ENCODE measurements around the gene PGAP2. TPM values are rescaled to one million over a fixed set of nuclear protein-coding genes. Genes with fewer than 3 reads are reported as not detected.
"Not testable (repeated sequence)": the region's sequence is repeated elsewhere in the genome, so short reads cannot be mapped to it uniquely, and the experiment has no call there.

Gene PGAP2
- total RNA-seq, 1 experiment from 2014 or later: 27.0 TPM

GRCh38 chr11:3810446-3810845 is 2.1 kb downstream of the PGAP2 start:
- Histone ChIP-seq H3K9ac (ENCODE audit: low read length) (peak overlapping the region; percentile 13; the same call in 1 of the 2 replicates), H3K36me3 (ENCODE audit: insufficient read depth, low read length) (no peaks in the 10 kb centered on the region), H2AFZ (ENCODE audit: low read length) (no peak overlapping the region), H3K4me3 (ENCODE audit: low read length) (no peak overlapping the region), H3K9me3 (ENCODE audit: low read length) (no peaks in the 10 kb centered on the region), H3K4me2 (ENCODE audit: low read depth, low read length, poor library complexity, severe bottlenecking) (no peak overlapping the region), H3K27me3 (ENCODE audit: low read length) (no peaks in the 10 kb centered on the region), H3K4me1 (ENCODE audit: low read length) (peaks cover 20% of the 10 kb centered on the region), H3K27ac (ENCODE audit: low read length) (no peak overlapping the region), H4K20me1 (ENCODE audit: insufficient read depth, low read depth, low read length) (no peaks in the 10 kb centered on the region), H3K79me2 (ENCODE audit: low read length) (peaks cover 5% of the 10 kb centered on the region), H3K9me2 (replicated peaks; ENCODE audit: insufficient read depth, low read length) (no peaks in the 10 kb centered on the region)
- DNase-seq: no peak

- no peak overlapping the region for H3K27ac ChIP-seq (ENCODE audit: low read length)
- H3K4me2 ChIP-seq (ENCODE audit: low read depth, low read length, poor library complexity, severe bottlenecking): no peak overlapping the region
- no peak overlapping the region for H2AFZ ChIP-seq (ENCODE audit: low read length)
- no peaks in the 10 kb centered on the region for H3K27me3 ChIP-seq (ENCODE audit: low read length)
- H3K36me3 ChIP-seq (ENCODE audit: insufficient read depth, low read length): no peaks in the 10 kb centered on the region
- H3K9me3 ChIP-seq (ENCODE audit: low read length): no peaks in the 10 kb centered on the region
- H3K4me3 ChIP-seq (ENCODE audit: low read length): no peak overlapping the region
- H3K79me2 ChIP-seq (ENCODE audit: low read length): peaks cover 5% of the 10 kb centered on the region
- H4K20me1 ChIP-seq (ENCODE audit: insufficient read depth, low read depth, low read length): no peaks in the 10 kb centered on the region
- 0 out of 2 replicates have a peak overlapping the region, but pooled peaks have one; percentile 13 for H3K9ac ChIP-seq (ENCODE audit: low read length)
- no peak for DNase-seq
- peaks cover 20% of the 10 kb centered on the region for H3K4me1 ChIP-seq (ENCODE audit: low read length)
- H3K9me2 ChIP-seq (replicated peaks; ENCODE audit: insufficient read depth, low read length): no peaks in the 10 kb centered on the region
These were observed 2.6 kb downstream of the PGAP2 start for GRCh38 chr11:3810951-3811350.

- H3K27ac ChIP-seq (ENCODE audit: low read length); H3K27me3 ChIP-seq (ENCODE audit: low read length); H3K9me2 ChIP-seq (replicated peaks; ENCODE audit: insufficient read depth, low read length); H3K4me1 ChIP-seq (ENCODE audit: low read length); H4K20me1 ChIP-seq (ENCODE audit: insufficient read depth, low read depth, low read length); H3K79me2 ChIP-seq (ENCODE audit: low read length); H3K4me3 ChIP-seq (ENCODE audit: low read length); DNase-seq; H3K9ac ChIP-seq (ENCODE audit: low read length); H3K36me3 ChIP-seq (ENCODE audit: insufficient read depth, low read length); H2AFZ ChIP-seq (ENCODE audit: low read length); H3K9me3 ChIP-seq (ENCODE audit: low read length); H3K4me2 ChIP-seq (ENCODE audit: low read depth, low read length, poor library complexity, severe bottlenecking): not testable (repeated sequence)
These were observed 6.5 kb downstream of the PGAP2 start for GRCh38 chr11:3814832-3815231.

- Histone ChIP-seq H3K9me2 (replicated peaks; ENCODE audit: insufficient read depth, low read length) (no peaks in the 10 kb centered on the region), H3K4me3 (ENCODE audit: low read length) (no peak overlapping the region)
- DNase-seq: no peak
These were observed 7.5 kb downstream of the PGAP2 start for GRCh38 chr11:3815845-3816244.

GRCh38 chr11:3816673-3817072 is 8.3 kb downstream of the PGAP2 start:
- Histone ChIP-seq H3K4me2 (ENCODE audit: low read depth, low read length, poor library complexity, severe bottlenecking) (no peak overlapping the region), H4K20me1 (ENCODE audit: insufficient read depth, low read depth, low read length) (no peaks in the 10 kb centered on the region), H3K9me2 (replicated peaks; ENCODE audit: insufficient read depth, low read length) (no peaks in the 10 kb centered on the region), H3K9me3 (ENCODE audit: low read length) (no peaks in the 10 kb centered on the region), H3K4me3 (ENCODE audit: low read length) (no peak overlapping the region), H3K27me3 (ENCODE audit: low read length) (no peaks in the 10 kb centered on the region), H3K4me1 (ENCODE audit: low read length) (no peaks in the 10 kb centered on the region), H3K79me2 (ENCODE audit: low read length) (no peaks in the 10 kb centered on the region; the same call in 1 of the 2 replicates), H3K36me3 (ENCODE audit: insufficient read depth, low read length) (no peaks in the 10 kb centered on the region), H2AFZ (ENCODE audit: low read length) (no peak overlapping the region), H3K9ac (ENCODE audit: low read length) (no peak overlapping the region), H3K27ac (ENCODE audit: low read length) (no peak overlapping the region)
- DNase-seq: no peak

More at GRCh38 chr11:3815845-3816244, 7.5 kb downstream of the PGAP2 start:
- Histone ChIP-seq H3K4me2 (ENCODE audit: low read depth, low read length, poor library complexity, severe bottlenecking) (no peak overlapping the region), H2AFZ (ENCODE audit: low read length) (no peak overlapping the region), H3K36me3 (ENCODE audit: insufficient read depth, low read length) (no peaks in the 10 kb centered on the region), H3K27ac (ENCODE audit: low read length) (no peak overlapping the region), H3K4me1 (ENCODE audit: low read length) (no peaks in the 10 kb centered on the region), H3K27me3 (ENCODE audit: low read length) (no peaks in the 10 kb centered on the region), H4K20me1 (ENCODE audit: insufficient read depth, low read depth, low read length) (no peaks in the 10 kb centered on the region), H3K9ac (ENCODE audit: low read length) (no peak overlapping the region), H3K79me2 (ENCODE audit: low read length) (no peaks in the 10 kb centered on the region; the same call in 1 of the 2 replicates), H3K9me3 (ENCODE audit: low read length) (no peaks in the 10 kb centered on the region)

- no peaks in the 10 kb centered on the region for H3K4me1 ChIP-seq (ENCODE audit: low read length)
- no peaks in the 10 kb centered on the region for H3K36me3 ChIP-seq (ENCODE audit: insufficient read depth, low read length)
- no peaks in the 10 kb centered on the region for H4K20me1 ChIP-seq (ENCODE audit: insufficient read depth, low read depth, low read length)
- no peak overlapping the region for H3K4me2 ChIP-seq (ENCODE audit: low read depth, low read length, poor library complexity, severe bottlenecking)
- H3K27me3 ChIP-seq (ENCODE audit: low read length): no peaks in the 10 kb centered on the region
- H3K4me3 ChIP-seq (ENCODE audit: low read length): no peak overlapping the region
- H3K27ac ChIP-seq (ENCODE audit: low read length): no peak overlapping the region
- H3K9me3 ChIP-seq (ENCODE audit: low read length): no peaks in the 10 kb centered on the region
- H3K9ac ChIP-seq (ENCODE audit: low read length): no peak overlapping the region
- no peak overlapping the region for H2AFZ ChIP-seq (ENCODE audit: low read length)
- no peaks in the 10 kb centered on the region for H3K9me2 ChIP-seq (replicated peaks; ENCODE audit: insufficient read depth, low read length)
- no peaks in the 10 kb centered on the region for H3K79me2 ChIP-seq (ENCODE audit: low read length)
- DNase-seq: no peak
These were observed 8.9 kb downstream of the PGAP2 start for GRCh38 chr11:3817181-3817800.

GRCh38 chr11:3820971-3821370 is 12.6 kb downstream of the PGAP2 start:
- H3K4me1 ChIP-seq (ENCODE audit: low read length): peaks cover 12% of the 10 kb centered on the region
- no peaks in the 10 kb centered on the region for H3K9me3 ChIP-seq (ENCODE audit: low read length)
- no peaks in the 10 kb centered on the region for H3K79me2 ChIP-seq (ENCODE audit: low read length)
- no peak overlapping the region for H3K27ac ChIP-seq (ENCODE audit: low read length)
- no peaks in the 10 kb centered on the region for H4K20me1 ChIP-seq (ENCODE audit: insufficient read depth, low read depth, low read length)
- DNase-seq: no peak
- no peaks in the 10 kb centered on the region; the same call in 1 of the 2 replicates for H3K36me3 ChIP-seq (ENCODE audit: insufficient read depth, low read length)
- no peak overlapping the region for H2AFZ ChIP-seq (ENCODE audit: low read length)
- no peaks in the 10 kb centered on the region for H3K9me2 ChIP-seq (replicated peaks; ENCODE audit: insufficient read depth, low read length)
- H3K27me3 ChIP-seq (ENCODE audit: low read length): no peaks in the 10 kb centered on the region
- H3K9ac ChIP-seq (ENCODE audit: low read length): no peak overlapping the region
- H3K4me2 ChIP-seq (ENCODE audit: low read depth, low read length, poor library complexity, severe bottlenecking): no peak overlapping the region
- H3K4me3 ChIP-seq (ENCODE audit: low read length): no peak overlapping the region

GRCh38 chr11:3822312-3822711 is 14.0 kb downstream of the PGAP2 start:
- Histone ChIP-seq H3K79me2 (ENCODE audit: low read length) (no peaks in the 10 kb centered on the region), H3K27me3 (ENCODE audit: low read length) (no peaks in the 10 kb centered on the region), H3K4me2 (ENCODE audit: low read depth, low read length, poor library complexity, severe bottlenecking) (no peak overlapping the region), H3K36me3 (ENCODE audit: insufficient read depth, low read length) (no peaks in the 10 kb centered on the region; the same call in 1 of the 2 replicates), H2AFZ (ENCODE audit: low read length) (no peak overlapping the region), H3K9me3 (ENCODE audit: low read length) (no peaks in the 10 kb centered on the region), H3K9me2 (replicated peaks; ENCODE audit: insufficient read depth, low read length) (no peaks in the 10 kb centered on the region), H3K9ac (ENCODE audit: low read length) (no peak overlapping the region), H3K4me3 (ENCODE audit: low read length) (no peak overlapping the region), H4K20me1 (ENCODE audit: insufficient read depth, low read depth, low read length) (no peaks in the 10 kb centered on the region), H3K27ac (ENCODE audit: low read length) (no peak overlapping the region), H3K4me1 (ENCODE audit: low read length) (peaks cover 26% of the 10 kb centered on the region)
- DNase-seq: no peak
